Neural crest cell (in vitro differentiated cells): ENCODE data around the gene KCNC2. TPM values are rescaled to one million over a fixed set of nuclear protein-coding genes. Genes with fewer than 3 reads are reported as not detected.

ENCODE experiments used
- DNase-seq: peaks from one replicate; pipeline ENCODE4 v3.0.0; 2021; ENCODE audit warnings: low read depth, mixed read lengths, low spot score
- H3K27ac Mint-ChIP-seq: one replicate; pipeline ENCODE4 v1.8.0; 2021; ENCODE audit warnings: mild to moderate bottlenecking, mixed read lengths; ENCODE audit not compliant: unreplicated experiment
- H3K27me3 Mint-ChIP-seq: 2 replicates; pipeline ENCODE4 v1.8.0; 2021; ENCODE audit warnings: low read depth, mild to moderate bottlenecking, mixed read lengths
- H3K36me3 Mint-ChIP-seq: 2 replicates; pipeline ENCODE4 v1.8.0; 2021; ENCODE audit warnings: low read depth, mild to moderate bottlenecking, mixed read lengths
- H3K4me1 Mint-ChIP-seq: 2 replicates; pipeline ENCODE4 v1.8.0; 2021; ENCODE audit warnings: mixed read lengths
- H3K4me3 Mint-ChIP-seq: one replicate; pipeline ENCODE4 v1.8.0; 2021; ENCODE audit warnings: mild to moderate bottlenecking, mixed read lengths
- H3K9me3 Mint-ChIP-seq: 2 replicates; pipeline ENCODE4 v1.8.0; 2021; ENCODE audit warnings: mixed read lengths
- CTCF ChIP-seq: fragments of 200-600 bp; sonication (generic); conservative IDR thresholded peaks from 2 replicates; pipeline ENCODE4 v1.5.0; 2021; ENCODE audit warnings: antibody characterized with exemption, mild to moderate bottlenecking
- total RNA-seq: library from RNA; stranded (reverse); gene quantifications from 2 replicates; pipeline ENCODE4 v1.2.1, GENCODE V29; 2021

Gene KCNC2
- total RNA-seq, 1 donor from 2014 or later: not detected

GRCh38 chr12:75137896-75138295, 71.7 kb downstream of the KCNC2 start:
- H3K27me3 Mint-ChIP-seq: no peaks in the 10 kb centered on the region
- DNase-seq: no peak
- H3K27ac Mint-ChIP-seq: no peak overlapping the region
- TF ChIP-seq CTCF: no peak
- no peaks in the 10 kb centered on the region for H3K4me1 Mint-ChIP-seq
- H3K36me3 Mint-ChIP-seq: no peaks in the 10 kb centered on the region
- no peak overlapping the region for H3K4me3 Mint-ChIP-seq
- H3K9me3 Mint-ChIP-seq: no peaks in the 10 kb centered on the region

- no peak overlapping the region for H3K27ac Mint-ChIP-seq
- H3K4me3 Mint-ChIP-seq: no peak overlapping the region
- TF ChIP-seq CTCF: no peak
- no peaks in the 10 kb centered on the region for H3K36me3 Mint-ChIP-seq
- no peaks in the 10 kb centered on the region for H3K27me3 Mint-ChIP-seq
- no peak for DNase-seq
- no peaks in the 10 kb centered on the region for H3K9me3 Mint-ChIP-seq
- H3K4me1 Mint-ChIP-seq: no peaks in the 10 kb centered on the region
These were observed 74.6 kb downstream of the KCNC2 start for GRCh38 chr12:75135026-75135425.

- no peak for TF ChIP-seq CTCF
- no peak for DNase-seq
- Mint-ChIP-seq H3K9me3 (no peaks in the 10 kb centered on the region), H3K36me3 (no peaks in the 10 kb centered on the region), H3K4me1 (no peaks in the 10 kb centered on the region), H3K27ac (no peak overlapping the region), H3K4me3 (no peak overlapping the region), H3K27me3 (no peaks in the 10 kb centered on the region)
These were observed 78.8 kb downstream of the KCNC2 start for GRCh38 chr12:75130811-75131210.

GRCh38 chr12:75129275-75129674, 80.4 kb downstream of the KCNC2 start:
- no peak for TF ChIP-seq CTCF
- DNase-seq: no peak
- Mint-ChIP-seq H3K36me3 (no peaks in the 10 kb centered on the region), H3K4me1 (no peaks in the 10 kb centered on the region), H3K27me3 (no peaks in the 10 kb centered on the region), H3K4me3 (no peak overlapping the region), H3K9me3 (no peaks in the 10 kb centered on the region), H3K27ac (no peak overlapping the region)

- Mint-ChIP-seq H3K4me3 (no peak overlapping the region), H3K36me3 (no peaks in the 10 kb centered on the region), H3K27me3 (no peaks in the 10 kb centered on the region), H3K4me1 (peaks cover 9% of the 10 kb centered on the region), H3K27ac (no peak overlapping the region), H3K9me3 (no peaks in the 10 kb centered on the region)
- no peak for TF ChIP-seq CTCF
- DNase-seq: no peak
These were observed 88.5 kb downstream of the KCNC2 start for GRCh38 chr12:75121036-75121705.
